ENCODE results near the gene TMEM120B.

Gene TMEM120B

GRCh38 chr12:121750507-121750955 lies 38.0 kb downstream of the TMEM120B start:
- no peak for TF ChIP-seq EZH2 (optimal IDR thresholded peaks at IDR 0.05; ENCODE audit: low read depth, low read length)
- TF ChIP-seq CTCF (IDR thresholded peaks at IDR 0.05; ENCODE audit: low read length), result no peak
- TF ChIP-seq EZH2phosphoT487 (IDR thresholded peaks at IDR 0.05; ENCODE audit: low read length), result no peak
- no peaks in the 10 kb centered on the region for H3K36me3 ChIP-seq (replicated peaks; ENCODE audit: insufficient read depth, low read length)
- DNase-seq, result no peak

DNA sequence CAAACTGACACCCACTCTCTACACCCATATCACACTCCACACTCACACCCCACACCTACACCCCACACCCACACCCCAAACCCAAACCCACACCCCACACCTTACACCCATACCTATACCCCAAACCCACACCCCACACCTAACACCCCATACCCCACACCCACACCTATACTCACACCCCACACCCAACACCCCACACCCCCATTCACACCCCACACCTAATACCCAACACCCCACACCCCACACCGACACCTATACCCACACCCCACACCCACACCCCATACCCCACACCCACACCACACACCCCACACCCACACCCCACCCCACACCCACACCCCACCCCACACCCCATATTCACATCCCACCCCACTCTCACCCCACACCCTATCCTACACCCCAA lies 38.5 kb downstream of the TMEM120B start:
- no peak overlapping the region for H3K4me3 ChIP-seq (ENCODE audit: low read length)
- no peak for TF ChIP-seq CTCF (IDR thresholded peaks at IDR 0.05; ENCODE audit: low read length)
- TF ChIP-seq EZH2 (optimal IDR thresholded peaks at IDR 0.05; ENCODE audit: low read depth, low read length), result no peak
- TF ChIP-seq EZH2phosphoT487 (IDR thresholded peaks at IDR 0.05; ENCODE audit: low read length), result no peak
- no peak for DNase-seq
- no peaks in the 10 kb centered on the region for H3K27me3 ChIP-seq (replicated peaks; ENCODE audit: insufficient read depth, low read length)
- H3K4me1 ChIP-seq (ENCODE audit: low read length), result no peaks in the 10 kb centered on the region
- no peaks in the 10 kb centered on the region for H3K36me3 ChIP-seq (replicated peaks; ENCODE audit: insufficient read depth, low read length)
- no peaks in the 10 kb centered on the region for H3K79me2 ChIP-seq (ENCODE audit: low read length)
- no peak overlapping the region for H2AFZ ChIP-seq (ENCODE audit: low read length)
- H4K20me1 ChIP-seq (ENCODE audit: insufficient read depth, low read length), result no peaks in the 10 kb centered on the region
- no peaks in the 10 kb centered on the region for H3K9me3 ChIP-seq (replicated peaks; ENCODE audit: insufficient read depth, low read length)
- H3K4me2 ChIP-seq (ENCODE audit: low read depth, low read length), result no peak overlapping the region
- H3K9me2 ChIP-seq (replicated peaks; ENCODE audit: insufficient read depth, low read length), result no peaks in the 10 kb centered on the region
- no peaks in the 10 kb centered on the region for H3F3A ChIP-seq (ENCODE audit: insufficient read depth, low read length)
- H3K27ac ChIP-seq (ENCODE audit: low read length), result no peak overlapping the region
- no peak overlapping the region for H3K9ac ChIP-seq (ENCODE audit: low read length)

More at GRCh38 chr12:121750507-121750955, 38.0 kb downstream of the TMEM120B start:
- Histone ChIP-seq H3K9me2 (replicated peaks; ENCODE audit: insufficient read depth, low read length) (no peaks in the 10 kb centered on the region), H3K4me1 (ENCODE audit: low read length) (no peaks in the 10 kb centered on the region), H3K27ac (ENCODE audit: low read length) (no peak overlapping the region), H3K4me3 (ENCODE audit: low read length) (no peak overlapping the region), H3F3A (ENCODE audit: insufficient read depth, low read length) (no peaks in the 10 kb centered on the region), H4K20me1 (ENCODE audit: insufficient read depth, low read length) (no peaks in the 10 kb centered on the region), H3K79me2 (ENCODE audit: low read length) (no peaks in the 10 kb centered on the region), H3K4me2 (ENCODE audit: low read depth, low read length) (no peak overlapping the region), H3K9ac (ENCODE audit: low read length) (no peak overlapping the region), H3K9me3 (replicated peaks; ENCODE audit: insufficient read depth, low read length) (no peaks in the 10 kb centered on the region), H3K27me3 (replicated peaks; ENCODE audit: insufficient read depth, low read length) (no peaks in the 10 kb centered on the region), H2AFZ (ENCODE audit: low read length) (no peak overlapping the region)

GRCh38 chr12:121751749-121752351 lies 39.3 kb downstream of the TMEM120B start:
- DNase-seq, result no peak
- Histone ChIP-seq H3K9me3 (replicated peaks; ENCODE audit: insufficient read depth, low read length) (no peaks in the 10 kb centered on the region), H4K20me1 (ENCODE audit: insufficient read depth, low read length) (no peaks in the 10 kb centered on the region), H3K36me3 (replicated peaks; ENCODE audit: insufficient read depth, low read length) (no peaks in the 10 kb centered on the region), H3F3A (ENCODE audit: insufficient read depth, low read length) (no peaks in the 10 kb centered on the region), H3K9me2 (replicated peaks; ENCODE audit: insufficient read depth, low read length) (no peaks in the 10 kb centered on the region), H3K4me2 (ENCODE audit: low read depth, low read length) (no peak overlapping the region), H3K4me1 (ENCODE audit: low read length) (no peaks in the 10 kb centered on the region), H3K27me3 (replicated peaks; ENCODE audit: insufficient read depth, low read length) (no peaks in the 10 kb centered on the region), H3K79me2 (ENCODE audit: low read length) (no peaks in the 10 kb centered on the region), H3K9ac (ENCODE audit: low read length) (no peak overlapping the region), H2AFZ (ENCODE audit: low read length) (no peak overlapping the region), H3K4me3 (ENCODE audit: low read length) (no peak overlapping the region), H3K27ac (ENCODE audit: low read length) (no peak overlapping the region)
- no peak for TF ChIP-seq EZH2 (optimal IDR thresholded peaks at IDR 0.05; ENCODE audit: low read depth, low read length)
- TF ChIP-seq EZH2phosphoT487 (IDR thresholded peaks at IDR 0.05; ENCODE audit: low read length), result no peak
- TF ChIP-seq CTCF (IDR thresholded peaks at IDR 0.05; ENCODE audit: low read length), result no peak
